ENCODE measurements around the gene KLHL18. TPM values are rescaled to one million over a fixed set of nuclear protein-coding genes. Genes with fewer than 3 reads are reported as not detected.
A peak's percentile ranks its signal among the peaks of the same experiment; 100 is the strongest.
"Not testable (repeated sequence)": the region's sequence is repeated elsewhere in the genome, so short reads cannot be mapped to it uniquely, and the experiment has no call there.

The KLHL18 gene
- total and polyA plus RNA-seq, 9 donors = 10.6 to 17.3 (median 14.2) TPM

- Histone ChIP-seq H3K9me3 (replicated peaks; ENCODE audit: control insufficient read depth, low read depth, low read length) (no peaks in the 10 kb centered on the region), H3K27me3 (ENCODE audit: control insufficient read depth, insufficient read depth, low read length) (no peaks in the 10 kb centered on the region), H3K4me1 (ENCODE audit: control insufficient read depth, insufficient read depth, low read length) (no peaks in the 10 kb centered on the region), H3K4me3 (ENCODE audit: low read length) (no peak overlapping the region), H3K27ac (ENCODE audit: low read length) (no peak overlapping the region), H3K36me3 (ENCODE audit: control insufficient read depth, insufficient read depth, low read length) (no peaks in the 10 kb centered on the region)
- DNase-seq = peak; percentile 50
- WGBS (ENCODE audit: insufficient coverage) = 81% methylated on average over 4 of the region's 7 CpGs
These were observed 32.3 kb upstream of the KLHL18 start for GRCh38 chr3:47250309-47251060.

- not testable (repeated sequence) for H3K4me1 ChIP-seq (ENCODE audit: control insufficient read depth, insufficient read depth, low read length); H3K4me3 ChIP-seq (ENCODE audit: low read length); DNase-seq; H3K36me3 ChIP-seq (ENCODE audit: control insufficient read depth, insufficient read depth, low read length); H3K27me3 ChIP-seq (ENCODE audit: control insufficient read depth, insufficient read depth, low read length); H3K9me3 ChIP-seq (replicated peaks; ENCODE audit: control insufficient read depth, low read depth, low read length); H3K27ac ChIP-seq (ENCODE audit: low read length)
- WGBS (ENCODE audit: insufficient coverage) = 72% methylated on average over 2 of the region's 3 CpGs
These were observed 31.7 kb upstream of the KLHL18 start for GRCh38 chr3:47251085-47251484.

- WGBS (ENCODE audit: insufficient coverage) = no CpG with 5 or more reads among the region's 5 CpGs
- no peak overlapping the region for H3K4me3 ChIP-seq (ENCODE audit: low read length)
- no peak overlapping the region for H3K27ac ChIP-seq (ENCODE audit: low read length)
- H3K27me3 ChIP-seq (ENCODE audit: control insufficient read depth, insufficient read depth, low read length) = no peaks in the 10 kb centered on the region
- no peaks in the 10 kb centered on the region for H3K36me3 ChIP-seq (ENCODE audit: control insufficient read depth, insufficient read depth, low read length)
- no peak for DNase-seq
- no peaks in the 10 kb centered on the region for H3K4me1 ChIP-seq (ENCODE audit: control insufficient read depth, insufficient read depth, low read length)
- H3K9me3 ChIP-seq (replicated peaks; ENCODE audit: control insufficient read depth, low read depth, low read length) = no peaks in the 10 kb centered on the region
These were observed 31.1 kb upstream of the KLHL18 start for GRCh38 chr3:47251689-47252088.

GRCh38 chr3:47256331-47256730 lies 26.4 kb upstream of the KLHL18 start:
- H3K4me3 ChIP-seq (ENCODE audit: low read length); H3K27ac ChIP-seq (ENCODE audit: low read length); H3K4me1 ChIP-seq (ENCODE audit: control insufficient read depth, insufficient read depth, low read length); DNase-seq; H3K9me3 ChIP-seq (replicated peaks; ENCODE audit: control insufficient read depth, low read depth, low read length); H3K36me3 ChIP-seq (ENCODE audit: control insufficient read depth, insufficient read depth, low read length); H3K27me3 ChIP-seq (ENCODE audit: control insufficient read depth, insufficient read depth, low read length): not testable (repeated sequence)
- WGBS (ENCODE audit: insufficient coverage) = 84% methylated on average over 12 of the region's 25 CpGs

- Histone ChIP-seq H3K4me3 (ENCODE audit: low read length) (no peak overlapping the region), H3K9me3 (replicated peaks; ENCODE audit: control insufficient read depth, low read depth, low read length) (no peaks in the 10 kb centered on the region), H3K27ac (ENCODE audit: low read length) (no peak overlapping the region), H3K27me3 (ENCODE audit: control insufficient read depth, insufficient read depth, low read length) (peaks cover 2% of the 10 kb centered on the region), H3K36me3 (ENCODE audit: control insufficient read depth, insufficient read depth, low read length) (no peaks in the 10 kb centered on the region), H3K4me1 (ENCODE audit: control insufficient read depth, insufficient read depth, low read length) (no peaks in the 10 kb centered on the region)
- 93% methylated on average over 3 of the region's 3 CpGs for WGBS (ENCODE audit: insufficient coverage)
- no peak for DNase-seq
These were observed 23.6 kb upstream of the KLHL18 start for GRCh38 chr3:47259114-47259513.

- no peak for DNase-seq
- 73% methylated on average over 3 of the region's 4 CpGs for WGBS (ENCODE audit: insufficient coverage)
- Histone ChIP-seq H3K9me3 (replicated peaks; ENCODE audit: control insufficient read depth, low read depth, low read length) (no peaks in the 10 kb centered on the region), H3K27me3 (ENCODE audit: control insufficient read depth, insufficient read depth, low read length) (peaks cover 2% of the 10 kb centered on the region), H3K27ac (ENCODE audit: low read length) (no peak overlapping the region), H3K4me3 (ENCODE audit: low read length) (no peak overlapping the region), H3K36me3 (ENCODE audit: control insufficient read depth, insufficient read depth, low read length) (no peaks in the 10 kb centered on the region), H3K4me1 (ENCODE audit: control insufficient read depth, insufficient read depth, low read length) (peaks cover 3% of the 10 kb centered on the region)
These were observed 22.1 kb upstream of the KLHL18 start for GRCh38 chr3:47260605-47261004.

- Histone ChIP-seq H3K27me3 (ENCODE audit: control insufficient read depth, insufficient read depth, low read length) (peaks cover 2% of the 10 kb centered on the region), H3K9me3 (replicated peaks; ENCODE audit: control insufficient read depth, low read depth, low read length) (no peaks in the 10 kb centered on the region), H3K4me3 (ENCODE audit: low read length) (no peak overlapping the region), H3K27ac (ENCODE audit: low read length) (no peak overlapping the region), H3K36me3 (ENCODE audit: control insufficient read depth, insufficient read depth, low read length) (no peaks in the 10 kb centered on the region), H3K4me1 (ENCODE audit: control insufficient read depth, insufficient read depth, low read length) (peaks cover 3% of the 10 kb centered on the region)
- 83% methylated on average over 3 of the region's 3 CpGs for WGBS (ENCODE audit: insufficient coverage)
- no peak for DNase-seq
These were observed 21.4 kb upstream of the KLHL18 start for GRCh38 chr3:47261301-47261700.

- Histone ChIP-seq H3K27ac (ENCODE audit: low read length) (no peak overlapping the region), H3K9me3 (replicated peaks; ENCODE audit: control insufficient read depth, low read depth, low read length) (no peaks in the 10 kb centered on the region), H3K4me3 (ENCODE audit: low read length) (no peak overlapping the region), H3K4me1 (ENCODE audit: control insufficient read depth, insufficient read depth, low read length) (peaks cover 10% of the 10 kb centered on the region), H3K27me3 (ENCODE audit: control insufficient read depth, insufficient read depth, low read length) (no peaks in the 10 kb centered on the region), H3K36me3 (ENCODE audit: control insufficient read depth, insufficient read depth, low read length) (no peaks in the 10 kb centered on the region)
- WGBS (ENCODE audit: insufficient coverage) = 100% methylated on average over 1 of the region's 1 CpG
- no peak for DNase-seq
These were observed 17.7 kb upstream of the KLHL18 start for GRCh38 chr3:47265008-47265407.

- H3K27ac ChIP-seq (ENCODE audit: low read length) = no peak overlapping the region
- H3K4me3 ChIP-seq (ENCODE audit: low read length) = no peak overlapping the region
These were observed 16.9 kb upstream of the KLHL18 start for GRCh38 chr3:47265725-47266428.

GRCh38 chr3:47266709-47267489 lies 15.8 kb upstream of the KLHL18 start:
- DNase-seq = peak; percentile 96
- H3K9me3 ChIP-seq (replicated peaks; ENCODE audit: control insufficient read depth, low read depth, low read length) = no peaks in the 10 kb centered on the region

More at GRCh38 chr3:47265725-47266428, 16.9 kb upstream of the KLHL18 start:
- H3K9me3 ChIP-seq (replicated peaks; ENCODE audit: control insufficient read depth, low read depth, low read length) = no peaks in the 10 kb centered on the region
- H3K36me3 ChIP-seq (ENCODE audit: control insufficient read depth, insufficient read depth, low read length) = no peaks in the 10 kb centered on the region
- H3K27me3 ChIP-seq (ENCODE audit: control insufficient read depth, insufficient read depth, low read length) = no peaks in the 10 kb centered on the region
- H3K4me1 ChIP-seq (ENCODE audit: control insufficient read depth, insufficient read depth, low read length) = peaks cover 10% of the 10 kb centered on the region
- 78% methylated on average over 7 of the region's 10 CpGs for WGBS (ENCODE audit: insufficient coverage)
- no peak for DNase-seq

More at GRCh38 chr3:47266709-47267489, 15.8 kb upstream of the KLHL18 start:
- peaks cover 10% of the 10 kb centered on the region for H3K4me1 ChIP-seq (ENCODE audit: control insufficient read depth, insufficient read depth, low read length)
- no peak overlapping the region for H3K4me3 ChIP-seq (ENCODE audit: low read length)
- no peak overlapping the region for H3K27ac ChIP-seq (ENCODE audit: low read length)
- H3K27me3 ChIP-seq (ENCODE audit: control insufficient read depth, insufficient read depth, low read length) = no peaks in the 10 kb centered on the region
- WGBS (ENCODE audit: insufficient coverage) = 25% methylated on average over 2 of the region's 11 CpGs
- H3K36me3 ChIP-seq (ENCODE audit: control insufficient read depth, insufficient read depth, low read length) = no peaks in the 10 kb centered on the region

Measured in muscle of leg (tissue), 11 donors.